GM12878 (cell line): ENCODE measurements around the gene LRRC45. TPM values are rescaled to one million over a fixed set of nuclear protein-coding genes. Genes with fewer than 3 reads are reported as not detected.

Source experiments
- BCL11A ChIP-seq: IDR thresholded peaks from 2 replicates; pipeline ENCODE4 v1.6.1; 2011; ENCODE audit warnings: low read depth, low read length
- CEBPB ChIP-seq, 2 experiments: fragments of 150-350 bp in 1 of 2; IDR thresholded peaks; 2 replicates each; pipeline ENCODE4 v1.6.1; 2012 to 2014; ENCODE audit warnings: low read depth in 2 of 2, low read length in 2 of 2, borderline replicate concordance in 1 of 2, inconsistent platforms in 1 of 2
- EGR1 ChIP-seq, 2 experiments: IDR thresholded peaks; 1 replicate in 1 of 2; 2 replicates in 1 of 2; pipeline ENCODE4 v1.6.1; 2011 to 2012; ENCODE audit warnings: low read depth in 2 of 2, low read length in 2 of 2, borderline replicate concordance in 1 of 2, mild to moderate bottlenecking in 1 of 2, moderate library complexity in 1 of 2
- MTA2 ChIP-seq: fragments of 450-650 bp; IDR thresholded peaks from 2 replicates; pipeline ENCODE4 v1.6.1; 2016; ENCODE audit warnings: low read depth, mild to moderate bottlenecking, moderate library complexity
- ZNF207 ChIP-seq: fragments of 450-650 bp; IDR thresholded peaks from 2 replicates; pipeline ENCODE4 v1.6.1; 2014; ENCODE audit warnings: antibody characterized with exemption, mild to moderate bottlenecking, borderline replicate concordance
- polyA plus RNA-seq, 11 experiments: library from polyadenylated mRNA; depleted of rRNA in 4 of 11; unstranded in 6 of 11; stranded (reverse) in 5 of 11; fragments of >200 nt; fragmentation: Nextera tagmentation in 4 of 11; fragmentation: Illumina TruSeq in 1 of 11; extraction: Ambion mirVana in 4 of 11; extraction: Trizol in 1 of 11; gene quantifications; 1 replicate in 1 of 11; 2 replicates in 10 of 11; pipeline versions ENCODE4 v1.2.1 to v1.2.3, GENCODE V29; 2011 to 2016; ENCODE audit warnings: inconsistent platforms in 2 of 11, missing spikeins in 2 of 11, low read depth in 1 of 11
- total RNA-seq, 4 experiments: library from RNA; depleted of rRNA in 3 of 4; stranded (reverse); fragments of >200 nt in 3 of 4; fragmentation: Illumina TruSeq in 1 of 4; extraction: Trizol in 1 of 4; gene quantifications; 2 replicates each; pipeline versions ENCODE4 v1.2.1 to v1.2.3, GENCODE V29; 2013 to 2021
- TF ChIP-seq, protein P1 (sequence below): IDR thresholded peaks from 2 replicates; pipeline ENCODE4 v1.6.1; 2012; ENCODE audit warnings: improper control_type of control experiment, low read depth, low read length; ENCODE audit not compliant: insufficient replicate concordance
- TF ChIP-seq, protein P2 (sequence below), 3 experiments: IDR thresholded peaks in 2 of 3; conservative IDR thresholded peaks in 1 of 3; 2 replicates each; pipeline ENCODE4 v1.5.1; 2011; ENCODE audit warnings: low read depth in 3 of 3, low read length in 3 of 3, mild to moderate bottlenecking in 3 of 3, control low read depth in 2 of 3, moderate library complexity in 2 of 3, inconsistent platforms in 1 of 3, mixed read lengths in 1 of 3; ENCODE audit not compliant: control insufficient read depth in 2 of 3, insufficient read depth in 1 of 3; ENCODE audit errors: extremely low read depth in 1 of 3
- TF ChIP-seq, protein P3 (sequence below): IDR thresholded peaks from 2 replicates; pipeline ENCODE4 v1.6.1; 2012; ENCODE audit warnings: low read depth, low read length, improper control_type of control experiment

LRRC45 gene
- total and polyA plus RNA-seq, 10 of the 15 experiments (the other 5 are each of a cell fraction or from before 2014, with no cell fraction given): 0.03 to 27.7 (median 10.4) TPM

DNA sequence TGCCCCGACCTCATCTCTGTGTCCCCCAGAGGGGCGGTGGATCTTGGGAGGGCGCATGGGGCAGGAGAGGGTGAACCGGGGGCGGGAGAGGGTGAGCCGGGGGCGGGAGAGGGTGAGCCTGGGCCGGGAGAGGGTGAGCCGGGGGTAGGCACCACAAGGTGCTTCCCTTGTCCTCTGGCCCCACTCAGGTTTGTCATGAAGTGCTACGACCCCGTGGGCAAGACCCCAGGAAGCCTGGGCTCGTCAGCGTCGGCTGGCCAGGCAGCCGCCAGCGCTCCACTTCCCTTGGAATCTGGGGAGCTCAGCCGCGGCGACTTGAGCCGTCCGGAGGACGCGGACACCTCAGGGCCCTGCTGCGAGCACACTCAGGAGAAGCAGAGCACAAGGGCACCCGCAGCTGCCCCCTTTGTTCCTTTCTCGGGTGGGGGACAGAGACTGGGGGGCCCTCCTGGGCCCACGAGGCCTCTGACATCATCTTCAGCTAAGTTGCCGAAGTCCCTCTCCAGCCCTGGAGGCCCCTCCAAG is 26.8 kb upstream of the LRRC45 start (continued):
- TF ChIP-seq, protein P1, sequence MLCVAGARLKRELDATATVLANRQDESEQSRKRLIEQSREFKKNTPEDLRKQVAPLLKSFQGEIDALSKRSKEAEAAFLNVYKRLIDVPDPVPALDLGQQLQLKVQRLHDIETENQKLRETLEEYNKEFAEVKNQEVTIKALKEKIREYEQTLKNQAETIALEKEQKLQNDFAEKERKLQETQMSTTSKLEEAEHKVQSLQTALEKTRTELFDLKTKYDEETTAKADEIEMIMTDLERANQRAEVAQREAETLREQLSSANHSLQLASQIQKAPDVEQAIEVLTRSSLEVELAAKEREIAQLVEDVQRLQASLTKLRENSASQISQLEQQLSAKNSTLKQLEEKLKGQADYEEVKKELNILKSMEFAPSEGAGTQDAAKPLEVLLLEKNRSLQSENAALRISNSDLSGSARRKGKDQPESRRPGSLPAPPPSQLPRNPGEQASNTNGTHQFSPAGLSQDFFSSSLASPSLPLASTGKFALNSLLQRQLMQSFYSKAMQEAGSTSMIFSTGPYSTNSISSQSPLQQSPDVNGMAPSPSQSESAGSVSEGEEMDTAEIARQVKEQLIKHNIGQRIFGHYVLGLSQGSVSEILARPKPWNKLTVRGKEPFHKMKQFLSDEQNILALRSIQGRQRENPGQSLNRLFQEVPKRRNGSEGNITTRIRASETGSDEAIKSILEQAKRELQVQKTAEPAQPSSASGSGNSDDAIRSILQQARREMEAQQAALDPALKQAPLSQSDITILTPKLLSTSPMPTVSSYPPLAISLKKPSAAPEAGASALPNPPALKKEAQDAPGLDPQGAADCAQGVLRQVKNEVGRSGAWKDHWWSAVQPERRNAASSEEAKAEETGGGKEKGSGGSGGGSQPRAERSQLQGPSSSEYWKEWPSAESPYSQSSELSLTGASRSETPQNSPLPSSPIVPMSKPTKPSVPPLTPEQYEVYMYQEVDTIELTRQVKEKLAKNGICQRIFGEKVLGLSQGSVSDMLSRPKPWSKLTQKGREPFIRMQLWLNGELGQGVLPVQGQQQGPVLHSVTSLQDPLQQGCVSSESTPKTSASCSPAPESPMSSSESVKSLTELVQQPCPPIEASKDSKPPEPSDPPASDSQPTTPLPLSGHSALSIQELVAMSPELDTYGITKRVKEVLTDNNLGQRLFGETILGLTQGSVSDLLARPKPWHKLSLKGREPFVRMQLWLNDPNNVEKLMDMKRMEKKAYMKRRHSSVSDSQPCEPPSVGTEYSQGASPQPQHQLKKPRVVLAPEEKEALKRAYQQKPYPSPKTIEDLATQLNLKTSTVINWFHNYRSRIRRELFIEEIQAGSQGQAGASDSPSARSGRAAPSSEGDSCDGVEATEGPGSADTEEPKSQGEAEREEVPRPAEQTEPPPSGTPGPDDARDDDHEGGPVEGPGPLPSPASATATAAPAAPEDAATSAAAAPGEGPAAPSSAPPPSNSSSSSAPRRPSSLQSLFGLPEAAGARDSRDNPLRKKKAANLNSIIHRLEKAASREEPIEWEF: no peak
- no peak for TF ChIP-seq MTA2
- no peak for TF ChIP-seq ZNF207
- TF ChIP-seq BCL11A: no peak
- TF ChIP-seq, protein P2, sequence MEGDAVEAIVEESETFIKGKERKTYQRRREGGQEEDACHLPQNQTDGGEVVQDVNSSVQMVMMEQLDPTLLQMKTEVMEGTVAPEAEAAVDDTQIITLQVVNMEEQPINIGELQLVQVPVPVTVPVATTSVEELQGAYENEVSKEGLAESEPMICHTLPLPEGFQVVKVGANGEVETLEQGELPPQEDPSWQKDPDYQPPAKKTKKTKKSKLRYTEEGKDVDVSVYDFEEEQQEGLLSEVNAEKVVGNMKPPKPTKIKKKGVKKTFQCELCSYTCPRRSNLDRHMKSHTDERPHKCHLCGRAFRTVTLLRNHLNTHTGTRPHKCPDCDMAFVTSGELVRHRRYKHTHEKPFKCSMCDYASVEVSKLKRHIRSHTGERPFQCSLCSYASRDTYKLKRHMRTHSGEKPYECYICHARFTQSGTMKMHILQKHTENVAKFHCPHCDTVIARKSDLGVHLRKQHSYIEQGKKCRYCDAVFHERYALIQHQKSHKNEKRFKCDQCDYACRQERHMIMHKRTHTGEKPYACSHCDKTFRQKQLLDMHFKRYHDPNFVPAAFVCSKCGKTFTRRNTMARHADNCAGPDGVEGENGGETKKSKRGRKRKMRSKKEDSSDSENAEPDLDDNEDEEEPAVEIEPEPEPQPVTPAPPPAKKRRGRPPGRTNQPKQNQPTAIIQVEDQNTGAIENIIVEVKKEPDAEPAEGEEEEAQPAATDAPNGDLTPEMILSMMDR (IDR thresholded peaks at IDR 0.05 in 2 of 3, conservative IDR thresholded peaks at IDR 0.05 in 1 of 3; ENCODE audit: control insufficient read depth in 2 of 3, extremely low read depth in 1 of 3, insufficient read depth in 1 of 3, low read depth in 3 of 3, low read length in 3 of 3): no peak
- TF ChIP-seq, protein P3, sequence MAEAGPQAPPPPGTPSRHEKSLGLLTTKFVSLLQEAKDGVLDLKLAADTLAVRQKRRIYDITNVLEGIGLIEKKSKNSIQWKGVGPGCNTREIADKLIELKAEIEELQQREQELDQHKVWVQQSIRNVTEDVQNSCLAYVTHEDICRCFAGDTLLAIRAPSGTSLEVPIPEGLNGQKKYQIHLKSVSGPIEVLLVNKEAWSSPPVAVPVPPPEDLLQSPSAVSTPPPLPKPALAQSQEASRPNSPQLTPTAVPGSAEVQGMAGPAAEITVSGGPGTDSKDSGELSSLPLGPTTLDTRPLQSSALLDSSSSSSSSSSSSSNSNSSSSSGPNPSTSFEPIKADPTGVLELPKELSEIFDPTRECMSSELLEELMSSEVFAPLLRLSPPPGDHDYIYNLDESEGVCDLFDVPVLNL: no peak
- no peak for TF ChIP-seq CEBPB (IDR thresholded peaks at IDR 0.05; ENCODE audit: borderline replicate concordance in 1 of 2, low read depth in 2 of 2, low read length in 2 of 2)
- TF ChIP-seq EGR1 (IDR thresholded peaks at IDR 0.05; ENCODE audit: borderline replicate concordance in 1 of 2, low read depth in 2 of 2, low read length in 2 of 2): no peak
